ENCODE data around the gene PSME1.

Gene PSME1

GRCh38 chr14:24135834-24136683 lies at the start of gene PSME1:
Gene PSME1, plus strand, starts transcription at chr14:24136194. Its CDS starts 69 bp downstream, at chr14:24136263.
- peak; percentile 93 for DNase-seq (ENCODE audit: low read depth)

- DNase-seq (ENCODE audit: low read depth): no peak
Measured at GRCh38 chr14:24087004-24087403, 49.0 kb upstream of the PSME1 start.

GRCh38 chr14:24088095-24088494 lies 47.9 kb upstream of the PSME1 start:
- DNase-seq (ENCODE audit: low read depth): no peak

- no peak for DNase-seq (ENCODE audit: low read depth)
Measured at GRCh38 chr14:24089890-24090289, 46.1 kb upstream of the PSME1 start.

- DNase-seq (ENCODE audit: low read depth): no peak
Measured at GRCh38 chr14:24092110-24092504, 43.9 kb upstream of the PSME1 start.

- no peak for DNase-seq (ENCODE audit: low read depth)
Measured at GRCh38 chr14:24092505-24093206, 43.3 kb upstream of the PSME1 start.

- DNase-seq (ENCODE audit: low read depth): no peak
Measured at GRCh38 chr14:24093207-24093900, 42.6 kb upstream of the PSME1 start.

GRCh38 chr14:24093901-24094840 lies 41.8 kb upstream of the PSME1 start, which contains the start of gene PCK2:
Gene PCK2, plus strand, starts transcription at chr14:24094311. Its CDS starts 95 bp downstream, at chr14:24094406.
- DNase-seq (ENCODE audit: low read depth): peak; percentile 74

GRCh38 chr14:24094841-24095270 lies 41.1 kb upstream of the PSME1 start:
- no peak for DNase-seq (ENCODE audit: low read depth)

GRCh38 chr14:24095271-24096068 lies 40.5 kb upstream of the PSME1 start:
- peak; percentile 57 for DNase-seq (ENCODE audit: low read depth)

GRCh38 chr14:24096545-24097181 lies 39.3 kb upstream of the PSME1 start:
- no peak for DNase-seq (ENCODE audit: low read depth)

GRCh38 chr14:24098229-24098926 lies 37.6 kb upstream of the PSME1 start:
- DNase-seq (ENCODE audit: low read depth): no peak

- no peak for DNase-seq (ENCODE audit: low read depth)
Measured at GRCh38 chr14:24098927-24099813, 36.8 kb upstream of the PSME1 start.

- DNase-seq (ENCODE audit: low read depth): no peak
Measured at GRCh38 chr14:24100197-24100981, 35.6 kb upstream of the PSME1 start.

- DNase-seq (ENCODE audit: low read depth): no peak
Measured at GRCh38 chr14:24100982-24101494, 35.0 kb upstream of the PSME1 start.

- DNase-seq (ENCODE audit: low read depth): no peak
Measured at GRCh38 chr14:24102357-24103048, 33.5 kb upstream of the PSME1 start.

GRCh38 chr14:24103451-24103850 lies 32.5 kb upstream of the PSME1 start:
- no peak for DNase-seq (ENCODE audit: low read depth)
